GM23338 (cell line): Measurements from ENCODE around the gene SZRD1. TPM values are rescaled to one million over a fixed set of nuclear protein-coding genes. Genes with fewer than 3 reads are reported as not detected.

Experiments used
- ATAC-seq: fragments of 200-7000 bp; cut with Tn5 transposase; 3 replicates; pipeline ENCODE4 v1.9.1; 2020
- DNase-seq: peaks from one replicate; pipeline ENCODE4 v3.0.0-alpha.2; 2015; ENCODE audit warnings: low spot score
- H2AFZ ChIP-seq: fragments of 200-600 bp; sonication (generic); 2 replicates; pipeline ENCODE4 v1.8.0; 2016; ENCODE audit warnings: antibody characterized with exemption, mild to moderate bottlenecking, moderate library complexity
- H3F3A ChIP-seq: fragments of 200-600 bp; sonication (generic); replicated peaks from 2 replicates; pipeline ENCODE4 v1.8.0; 2017; ENCODE audit warnings: antibody characterized with exemption, mixed run types, low read depth
- H3K27ac ChIP-seq: fragments of 200-600 bp; sonication (generic); 2 replicates; pipeline ENCODE4 v1.6.1; 2016; ENCODE audit warnings: low read depth
- H3K27me3 ChIP-seq: fragments of 200-600 bp; sonication (generic); 2 replicates; pipeline ENCODE4 v1.8.0; 2016; ENCODE audit warnings: mild to moderate bottlenecking, mixed run types, moderate library complexity; ENCODE audit not compliant: insufficient read depth
- H3K36me3 ChIP-seq: fragments of 200-600 bp; sonication (generic); 2 replicates; pipeline ENCODE4 v1.8.0; 2016; ENCODE audit warnings: mild to moderate bottlenecking; ENCODE audit not compliant: insufficient read depth
- H3K4me1 ChIP-seq: fragments of 200-600 bp; sonication (generic); 2 replicates; pipeline ENCODE4 v1.8.0; 2016; ENCODE audit warnings: mild to moderate bottlenecking, moderate library complexity; ENCODE audit not compliant: insufficient read depth
- H3K4me2 ChIP-seq: fragments of 200-600 bp; sonication (generic); 2 replicates; pipeline ENCODE4 v1.7.1; 2017; ENCODE audit warnings: mixed run types
- H3K4me3 ChIP-seq: fragments of 200-600 bp; sonication (generic); 2 replicates; pipeline ENCODE4 v1.6.1; 2016; ENCODE audit warnings: mixed run types
- H3K79me2 ChIP-seq: fragments of 200-600 bp; sonication (generic); replicated peaks from 2 replicates; pipeline ENCODE4 v1.8.0; 2017; ENCODE audit warnings: mild to moderate bottlenecking; ENCODE audit not compliant: insufficient read depth
- H3K9me2 ChIP-seq: fragments of 200-600 bp; sonication (generic); 2 replicates; pipeline ENCODE4 v1.8.0; 2017; ENCODE audit not compliant: insufficient read depth
- H4K20me1 ChIP-seq: fragments of 200-600 bp; sonication (generic); replicated peaks from 2 replicates; pipeline ENCODE4 v1.8.0; 2017; ENCODE audit warnings: mild to moderate bottlenecking; ENCODE audit not compliant: insufficient read depth
- H3K27ac Mint-ChIP-seq: 2 replicates; pipeline ENCODE4 v1.8.0; 2020; ENCODE audit warnings: inconsistent platforms, mild to moderate bottlenecking, moderate library complexity, mixed read lengths
- H3K27me3 Mint-ChIP-seq: 3 replicates; pipeline ENCODE4 v1.8.0; 2022; ENCODE audit warnings: low read depth, mild to moderate bottlenecking, moderate library complexity, mixed read lengths, inconsistent platforms; ENCODE audit not compliant: insufficient read depth, poor library complexity
- H3K36me3 Mint-ChIP-seq: 3 replicates; pipeline ENCODE4 v1.8.0; 2021; ENCODE audit warnings: low read depth, mild to moderate bottlenecking, inconsistent platforms, moderate library complexity, mixed read lengths
- H3K4me1 Mint-ChIP-seq: 3 replicates; pipeline ENCODE4 v1.8.0; 2020; ENCODE audit warnings: mild to moderate bottlenecking, inconsistent platforms, mixed read lengths
- H3K4me3 Mint-ChIP-seq: 3 replicates; pipeline ENCODE4 v1.8.0; 2021; ENCODE audit warnings: moderate library complexity, mild to moderate bottlenecking, inconsistent platforms, mixed read lengths
- H3K9me3 Mint-ChIP-seq: 3 replicates; pipeline ENCODE4 v1.8.0; 2020; ENCODE audit warnings: moderate library complexity, mild to moderate bottlenecking, inconsistent platforms, mixed read lengths
- CREB1 ChIP-seq: fragments of 250-450 bp; sonication (Bioruptor Pico); IDR thresholded peaks from 2 replicates; pipeline ENCODE4 v1.5.0; 2020; ENCODE audit warnings: low read depth, mild to moderate bottlenecking, moderate library complexity
- CTCF ChIP-seq, 2 experiments: fragments of 200-600 bp in 1 of 2; sonication (generic) in 1 of 2; conservative IDR thresholded peaks; 2 replicates each; pipeline versions ENCODE4 v1.5.1 to v1.6.1; 2016 to 2017; ENCODE audit warnings: antibody characterized with exemption in 2 of 2, low read depth in 2 of 2, mild to moderate bottlenecking in 2 of 2, moderate library complexity in 1 of 2
- ETS1 ChIP-seq: IDR thresholded peaks from 2 replicates; pipeline ENCODE4 v1.6.1; 2016; ENCODE audit warnings: antibody characterized with exemption
- EZH2 ChIP-seq: fragments of 200-600 bp; sonication (generic); IDR thresholded peaks from one replicate; pipeline ENCODE4 v1.8.0; 2017; ENCODE audit warnings: antibody characterized with exemption, mild to moderate bottlenecking, low read depth; ENCODE audit not compliant: unreplicated experiment
- EZH2phosphoT487 ChIP-seq: fragments of 200-600 bp; sonication (generic); IDR thresholded peaks from one replicate; pipeline ENCODE4 v1.8.1; 2018; ENCODE audit warnings: antibody characterized with exemption; ENCODE audit not compliant: unreplicated experiment
- JUNB ChIP-seq: IDR thresholded peaks from one replicate; pipeline ENCODE4 v1.6.1; 2016; ENCODE audit warnings: antibody characterized with exemption; ENCODE audit not compliant: unreplicated experiment
- NANOG ChIP-seq: IDR thresholded peaks from 2 replicates; pipeline ENCODE4 v1.6.1; 2016; ENCODE audit warnings: antibody characterized with exemption, borderline replicate concordance
- POLR2AphosphoS5 ChIP-seq: IDR thresholded peaks from 2 replicates; pipeline ENCODE4 v1.6.1; 2016; ENCODE audit warnings: antibody characterized with exemption, low read depth
- REST ChIP-seq: IDR thresholded peaks from one replicate; pipeline ENCODE4 v1.6.1; 2018; ENCODE audit warnings: antibody characterized with exemption; ENCODE audit not compliant: unreplicated experiment
- STAT1 ChIP-seq: IDR thresholded peaks from one replicate; pipeline ENCODE4 v1.6.1; 2016; ENCODE audit warnings: antibody characterized with exemption; ENCODE audit not compliant: unreplicated experiment
- ZNF114 ChIP-seq: fragments of 250-450 bp; sonication (Bioruptor Pico); IDR thresholded peaks from 2 replicates; pipeline ENCODE4 v1.5.0; 2020; ENCODE audit warnings: mild to moderate bottlenecking, moderate library complexity
- ZNF331 ChIP-seq: fragments of 250-450 bp; sonication (Bioruptor Pico); IDR thresholded peaks from 2 replicates; pipeline ENCODE4 v1.5.0; 2020; ENCODE audit warnings: low read depth, mild to moderate bottlenecking, moderate library complexity
- ZNF462 ChIP-seq: fragments of 250-450 bp; sonication (Bioruptor Pico); IDR thresholded peaks from 2 replicates; pipeline ENCODE4 v1.5.0; 2020; ENCODE audit warnings: mild to moderate bottlenecking, moderate library complexity
- long read RNA-seq: library from polyadenylated mRNA; unstranded; transcript quantifications from one replicate; pipeline ENCODE4 v2.0.0, GENCODE V29; 2020; ENCODE audit not compliant: unreplicated experiment
- polyA plus RNA-seq: library from polyadenylated mRNA; unstranded; fragments of >200 nt; fragmentation: Nextera tagmentation; extraction: Ambion mirVana; gene quantifications from 2 replicates; pipeline ENCODE4 v1.2.1, GENCODE V29; 2016
- total RNA-seq: library from RNA; depleted of rRNA; stranded (reverse); fragments of >200 nt; shearing (Covaris generic); gene quantifications from 2 replicates; pipeline ENCODE4 v1.2.3, GENCODE V29; 2014; rRNA removed

SZRD1 gene
- total RNA-seq (70.9 and 73.9 TPM in 2 replicates), polyA plus RNA-seq (32.5 and 33.6 TPM in 2 replicates)
- long read RNA-seq, transcript SZRD1-210 (3 exons, 3,401 nt), result major isoform, 8 of 26 reads
- long read RNA-seq, transcript SZRD1-202 (3 exons, 3,447 nt), result minor isoform, 7 of 26 reads
- long read RNA-seq, partial matches to known transcripts, result 0 of 26 reads
- long read RNA-seq, other reads (novel, unspliced or antisense), result 4 of 26 reads

- peak within 1 kb of the TSS; percentile 83 for H3K4me2 ChIP-seq
- H3K27ac ChIP-seq, result peak within 1 kb of the TSS; percentile 98
- H3K4me1 Mint-ChIP-seq, result peaks cover 15% of the 10 kb centered on the region
- peak within 1 kb of the TSS; percentile 99 for H3K27ac Mint-ChIP-seq
- no peaks in the 10 kb centered on the region for H3K27me3 ChIP-seq
- peaks cover 4% of the 10 kb centered on the region for H3K27me3 Mint-ChIP-seq
- peaks cover 44% of the 10 kb centered on the region for H3K79me2 ChIP-seq
- 0 out of 2 replicates have a peak, but pooled peaks cover 3% of the 10 kb centered on the region for H3F3A ChIP-seq
- peak within 1 kb of the TSS; percentile 48; the same call in 1 of the 2 replicates for H2AFZ ChIP-seq
- DNase-seq, result peak; percentile 99
- ATAC-seq, result peak; percentile 90
- no peaks in the 10 kb centered on the region; the same call in 2 of the 3 replicates for H3K9me3 Mint-ChIP-seq
- H3K4me3 Mint-ChIP-seq, result peak within 1 kb of the TSS; percentile 96
- peaks cover 2% of the 10 kb centered on the region; the same call in 1 of the 3 replicates for H3K36me3 Mint-ChIP-seq
- TF ChIP-seq CTCF (conservative IDR thresholded peaks at IDR 0.05; ENCODE audit: low read depth in 2 of 2) (no peak), ZNF331 (CRISPR knock-in tag) (no peak), ETS1 (peak; percentile 94), EZH2 (no peak), STAT1 (no peak), ZNF462 (no peak), NANOG (no peak), ZNF114 (peak; percentile 52; the same call in 1 of the 2 replicates), REST (no peak), EZH2phosphoT487 (no peak), POLR2AphosphoS5 (no peak), CREB1 (CRISPR knock-in tag) (peak; percentile 85), JUNB (no peak)
- H3K4me3 ChIP-seq, result peak within 1 kb of the TSS; percentile 95
- peaks cover 37% of the 10 kb centered on the region for H4K20me1 ChIP-seq
- H3K4me1 ChIP-seq, result peaks cover 13% of the 10 kb centered on the region
- H3K9me2 ChIP-seq, result no peaks in the 10 kb centered on the region
- H3K36me3 ChIP-seq, result no peaks in the 10 kb centered on the region
Measured at GRCh38 chr1:16366722-16367257, at the start of gene SZRD1. Gene SZRD1 (plus strand): TSS chr1:16367242. CDS start chr1:16367258, 16 bp downstream.
